Upper lobe of left lung (tissue), 4 donors: ENCODE measurements around the gene VSTM2B.

Source experiments
- EP300 ChIP-seq, 4 donors: sonication (generic); formaldehyde crosslinking; IDR thresholded peaks; one replicate each; pipeline ENCODE4 v1.5.1; 2017; ENCODE audit warnings: antibody characterized with exemption in 4 of 4, control low read depth in 2 of 4
- POLR2A ChIP-seq, 4 donors: fragments of 450-650 bp; IDR thresholded peaks; one replicate each; pipeline ENCODE4 v1.5.1; 2016 to 2017; ENCODE audit warnings: antibody characterized with exemption in 4 of 4, mild to moderate bottlenecking in 2 of 4
- POLR2AphosphoS5 ChIP-seq, 2 donors: sonication (generic); formaldehyde crosslinking; IDR thresholded peaks; one replicate each; pipeline ENCODE4 v1.5.1; 2017; ENCODE audit warnings: antibody characterized with exemption in 2 of 2
- TF ChIP-seq, protein P1 (sequence below), 6 experiments: fragments of 450-650 bp in 4 of 6; fragments of 200-600 bp in 2 of 6; sonication (generic) in 2 of 6; IDR thresholded peaks; one replicate each; pipeline ENCODE4 v1.5.1; 2016 to 2019; ENCODE audit warnings: antibody characterized with exemption in 6 of 6

DNA sequence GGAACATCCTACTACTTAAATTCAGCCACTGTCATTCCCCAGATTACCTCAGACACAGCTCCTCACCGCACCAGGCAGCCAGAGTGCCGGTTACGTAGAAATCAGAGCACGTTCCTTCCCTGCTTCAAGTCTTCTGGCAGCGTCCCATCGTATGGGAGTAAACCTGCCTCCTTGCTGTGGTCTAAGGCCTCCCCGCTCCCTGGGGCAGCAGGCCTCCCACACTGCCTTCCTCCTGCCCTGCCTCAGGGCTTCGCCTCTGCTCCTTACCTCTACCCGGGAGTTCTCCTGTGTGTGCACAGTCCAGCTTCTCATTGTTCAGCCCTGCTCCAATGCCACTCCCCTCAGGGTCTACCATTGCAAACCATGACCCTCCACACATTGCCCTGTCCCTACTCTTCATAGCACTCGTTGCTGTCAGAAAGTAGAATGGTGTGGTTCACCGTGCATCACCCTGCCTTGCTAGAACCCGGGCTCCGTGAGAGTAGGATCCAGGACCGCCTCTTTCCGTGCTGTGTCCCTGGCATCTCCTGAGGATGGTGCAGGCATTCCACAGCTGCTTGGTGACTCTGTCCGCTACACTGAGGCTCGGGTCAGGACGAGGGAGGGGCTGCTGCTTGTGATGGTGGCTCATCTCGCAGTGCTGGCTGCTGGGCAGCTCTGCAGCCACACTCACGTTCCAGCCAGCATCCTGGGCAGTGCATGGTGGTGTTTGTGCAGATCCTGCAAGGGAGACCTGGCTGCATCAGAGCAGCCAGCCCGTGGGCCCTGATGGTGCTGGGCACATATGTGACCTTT, 87.2 kb downstream of the VSTM2B start:
- TF ChIP-seq, protein P1, sequence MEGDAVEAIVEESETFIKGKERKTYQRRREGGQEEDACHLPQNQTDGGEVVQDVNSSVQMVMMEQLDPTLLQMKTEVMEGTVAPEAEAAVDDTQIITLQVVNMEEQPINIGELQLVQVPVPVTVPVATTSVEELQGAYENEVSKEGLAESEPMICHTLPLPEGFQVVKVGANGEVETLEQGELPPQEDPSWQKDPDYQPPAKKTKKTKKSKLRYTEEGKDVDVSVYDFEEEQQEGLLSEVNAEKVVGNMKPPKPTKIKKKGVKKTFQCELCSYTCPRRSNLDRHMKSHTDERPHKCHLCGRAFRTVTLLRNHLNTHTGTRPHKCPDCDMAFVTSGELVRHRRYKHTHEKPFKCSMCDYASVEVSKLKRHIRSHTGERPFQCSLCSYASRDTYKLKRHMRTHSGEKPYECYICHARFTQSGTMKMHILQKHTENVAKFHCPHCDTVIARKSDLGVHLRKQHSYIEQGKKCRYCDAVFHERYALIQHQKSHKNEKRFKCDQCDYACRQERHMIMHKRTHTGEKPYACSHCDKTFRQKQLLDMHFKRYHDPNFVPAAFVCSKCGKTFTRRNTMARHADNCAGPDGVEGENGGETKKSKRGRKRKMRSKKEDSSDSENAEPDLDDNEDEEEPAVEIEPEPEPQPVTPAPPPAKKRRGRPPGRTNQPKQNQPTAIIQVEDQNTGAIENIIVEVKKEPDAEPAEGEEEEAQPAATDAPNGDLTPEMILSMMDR (IDR thresholded peaks at IDR 0.05): no peak
- TF ChIP-seq POLR2A (IDR thresholded peaks at IDR 0.05) (no peak), EP300 (IDR thresholded peaks at IDR 0.05) (no peak), POLR2AphosphoS5 (IDR thresholded peaks at IDR 0.05) (no peak)
